ENCODE results near the gene CNN1.
"Not testable (repeated sequence)": the region's sequence is repeated elsewhere in the genome, so short reads cannot be mapped to it uniquely, and the experiment has no call there.

CNN1 gene

GRCh38 chr19:11564082-11564807 lies 25.6 kb downstream of the CNN1 start:
- DNase-seq (ENCODE audit: low read depth, low spot score), result not testable (repeated sequence)

GRCh38 chr19:11565649-11565980 lies 27.0 kb downstream of the CNN1 start:
- DNase-seq (ENCODE audit: low read depth, low spot score), result not testable (repeated sequence)

GRCh38 chr19:11566164-11566563 lies 27.5 kb downstream of the CNN1 start:
- DNase-seq (ENCODE audit: low read depth, low spot score), result no peak

GRCh38 chr19:11570039-11570462 lies 31.4 kb downstream of the CNN1 start:
- no peak for DNase-seq (ENCODE audit: low read depth, low spot score)

- DNase-seq (ENCODE audit: low read depth, low spot score), result not testable (repeated sequence)
Measured at GRCh38 chr19:11573354-11573753, 34.7 kb downstream of the CNN1 start.

- not testable (repeated sequence) for DNase-seq (ENCODE audit: low read depth, low spot score)
Measured at GRCh38 chr19:11573763-11574162, 35.1 kb downstream of the CNN1 start.

- DNase-seq (ENCODE audit: low read depth, low spot score), result no peak
Measured at GRCh38 chr19:11574689-11575088, 36.0 kb downstream of the CNN1 start.

GRCh38 chr19:11576227-11576626 lies 37.6 kb downstream of the CNN1 start:
- DNase-seq (ENCODE audit: low read depth, low spot score), result no peak

- DNase-seq (ENCODE audit: low read depth, low spot score), result no peak
Measured at GRCh38 chr19:11577451-11578257, 39.0 kb downstream of the CNN1 start, which contains the start of gene ACP5. Gene ACP5, minus strand, starts transcription at chr19:11577645. Its CDS starts 328 bp downstream, at chr19:11577317.

- DNase-seq (ENCODE audit: low read depth, low spot score), result no peak
Measured at GRCh38 chr19:11578258-11579142, 39.8 kb downstream of the CNN1 start.

GRCh38 chr19:11580116-11580515 lies 41.5 kb downstream of the CNN1 start:
- DNase-seq (ENCODE audit: low read depth, low spot score), result no peak

GRCh38 chr19:11581740-11582139 lies 43.1 kb downstream of the CNN1 start:
- no peak for DNase-seq (ENCODE audit: low read depth, low spot score)

- no peak for DNase-seq (ENCODE audit: low read depth, low spot score)
Measured at GRCh38 chr19:11586331-11586730, 47.7 kb downstream of the CNN1 start.

- peak; percentile 79 for DNase-seq (ENCODE audit: low read depth, low spot score)
Measured at GRCh38 chr19:11587302-11587974, 48.8 kb downstream of the CNN1 start.

- no peak for DNase-seq (ENCODE audit: low read depth, low spot score)
Measured at GRCh38 chr19:11587975-11588631, 49.5 kb downstream of the CNN1 start.

GRCh38 chr19:11594084-11594483 lies 55.4 kb downstream of the CNN1 start:
- DNase-seq (ENCODE audit: low read depth, low spot score), result no peak

- no peak for DNase-seq (ENCODE audit: low read depth, low spot score)
Measured at GRCh38 chr19:11596156-11596555, 57.5 kb downstream of the CNN1 start.

GRCh38 chr19:11597202-11598102 lies 58.8 kb downstream of the CNN1 start, which contains the start of gene ZNF627:
Gene ZNF627, plus strand, starts transcription at chr19:11597483. Its CDS starts 145 bp downstream, at chr19:11597628.
- DNase-seq (ENCODE audit: low read depth, low spot score), result peak; percentile 99

- DNase-seq (ENCODE audit: low read depth, low spot score), result no peak
Measured at GRCh38 chr19:11598103-11598483, 59.4 kb downstream of the CNN1 start.

GRCh38 chr19:11598746-11599145 lies 60.1 kb downstream of the CNN1 start:
- DNase-seq (ENCODE audit: low read depth, low spot score), result no peak
